Measurements from ENCODE around the gene FGF12.

DNA sequence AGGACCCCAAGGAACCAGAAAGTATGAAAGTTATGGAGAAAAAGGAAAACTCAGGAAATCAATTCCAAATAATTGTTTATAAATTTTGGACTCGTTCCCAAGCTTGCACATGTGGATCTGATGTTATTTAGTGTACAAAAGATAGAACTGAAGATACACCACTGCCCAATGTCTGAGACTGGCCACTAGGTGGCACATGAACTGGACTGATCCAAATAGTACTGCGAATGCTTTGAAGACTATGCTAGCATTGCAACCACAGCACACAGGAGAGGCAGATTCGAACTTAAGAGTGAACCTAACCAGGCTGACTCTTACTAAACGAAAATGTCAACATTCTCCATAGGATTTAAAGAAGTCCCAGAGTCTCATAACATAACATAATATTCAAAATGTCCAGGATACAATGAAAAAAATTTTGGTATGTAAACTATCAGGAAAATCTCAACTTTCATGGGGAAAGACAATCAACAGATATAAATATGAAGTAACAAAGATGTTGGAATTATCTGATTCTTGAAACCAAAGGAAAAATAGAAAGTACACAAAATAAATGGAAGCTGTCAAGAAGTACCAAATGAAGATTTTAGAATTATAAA, 596.7 kb downstream of the FGF12 start:
- TF ChIP-seq, protein P1, sequence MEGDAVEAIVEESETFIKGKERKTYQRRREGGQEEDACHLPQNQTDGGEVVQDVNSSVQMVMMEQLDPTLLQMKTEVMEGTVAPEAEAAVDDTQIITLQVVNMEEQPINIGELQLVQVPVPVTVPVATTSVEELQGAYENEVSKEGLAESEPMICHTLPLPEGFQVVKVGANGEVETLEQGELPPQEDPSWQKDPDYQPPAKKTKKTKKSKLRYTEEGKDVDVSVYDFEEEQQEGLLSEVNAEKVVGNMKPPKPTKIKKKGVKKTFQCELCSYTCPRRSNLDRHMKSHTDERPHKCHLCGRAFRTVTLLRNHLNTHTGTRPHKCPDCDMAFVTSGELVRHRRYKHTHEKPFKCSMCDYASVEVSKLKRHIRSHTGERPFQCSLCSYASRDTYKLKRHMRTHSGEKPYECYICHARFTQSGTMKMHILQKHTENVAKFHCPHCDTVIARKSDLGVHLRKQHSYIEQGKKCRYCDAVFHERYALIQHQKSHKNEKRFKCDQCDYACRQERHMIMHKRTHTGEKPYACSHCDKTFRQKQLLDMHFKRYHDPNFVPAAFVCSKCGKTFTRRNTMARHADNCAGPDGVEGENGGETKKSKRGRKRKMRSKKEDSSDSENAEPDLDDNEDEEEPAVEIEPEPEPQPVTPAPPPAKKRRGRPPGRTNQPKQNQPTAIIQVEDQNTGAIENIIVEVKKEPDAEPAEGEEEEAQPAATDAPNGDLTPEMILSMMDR (conservative IDR thresholded peaks at IDR 0.05 in 1 of 2, IDR thresholded peaks at IDR 0.05 in 1 of 2; ENCODE audit: low read depth in 1 of 2, low read length in 2 of 2): peak; percentile 30 to 78
- no peak for TF ChIP-seq EZH2 (IDR thresholded peaks at IDR 0.05; ENCODE audit: low read length, missing control alignments)
